Limb (tissue), 2 donors: ENCODE measurements around the gene SERGEF.

Source experiments
- DNase-seq, 2 donors: peaks; one replicate each; pipeline ENCODE4 v3.0.0-alpha.2; 2016; ENCODE audit errors: extremely low spot score in 2 of 2

The SERGEF gene

DNA sequence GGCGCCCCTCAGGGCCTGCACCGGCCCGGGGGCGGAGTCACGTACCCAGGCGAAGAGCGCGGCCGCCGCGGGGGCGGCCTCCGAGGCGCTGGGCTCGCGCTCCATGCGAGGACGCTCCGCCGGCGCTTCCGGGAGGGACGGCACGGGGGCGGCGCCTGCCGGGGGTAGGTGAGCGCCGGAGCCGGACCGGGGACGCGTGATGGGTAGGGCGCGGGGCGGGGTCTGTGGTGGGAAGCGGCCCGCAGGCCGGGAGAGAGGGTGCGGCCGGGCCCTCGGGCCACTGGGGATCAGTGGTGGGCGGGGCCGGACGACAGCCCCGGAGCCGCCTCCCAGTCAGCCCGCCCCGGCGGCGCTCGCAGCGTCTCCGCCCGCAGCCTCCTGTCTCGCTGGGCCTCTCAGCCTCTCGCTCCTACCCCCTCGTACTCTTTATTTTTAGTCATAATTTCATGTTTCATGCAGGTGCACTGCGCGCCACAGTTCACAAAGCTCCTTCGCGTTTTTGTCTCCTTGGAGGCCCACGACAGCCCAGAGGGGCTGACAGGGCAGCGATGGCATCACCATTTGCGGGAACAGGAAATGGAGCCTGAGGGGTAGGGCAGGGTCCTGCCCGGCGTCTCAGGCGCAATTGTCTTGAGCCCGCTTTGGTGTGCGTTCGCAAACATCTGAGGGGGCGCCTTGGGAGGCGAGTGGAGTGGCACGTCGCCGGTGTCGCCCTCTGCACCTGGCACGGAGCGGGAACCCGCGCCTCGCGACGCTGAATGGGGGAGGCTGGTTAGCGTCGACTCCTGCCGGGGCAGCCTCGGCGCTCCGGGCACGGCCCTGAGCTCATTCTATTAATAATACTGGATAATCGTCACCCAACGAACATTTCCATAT, at the start of gene SERGEF:
TSS of gene SERGEF (minus strand) at position 142 of the 876 bp plus-strand sequence. CDS start at position 105, 37 bp downstream.
- peak; percentile 73 to 88 for DNase-seq

GRCh38 chr11:18061351-18061750, 48.5 kb upstream of the SERGEF start:
- DNase-seq: no peak

- no peak for DNase-seq
These were observed 43.8 kb upstream of the SERGEF start for GRCh38 chr11:18056561-18057181.

DNA sequence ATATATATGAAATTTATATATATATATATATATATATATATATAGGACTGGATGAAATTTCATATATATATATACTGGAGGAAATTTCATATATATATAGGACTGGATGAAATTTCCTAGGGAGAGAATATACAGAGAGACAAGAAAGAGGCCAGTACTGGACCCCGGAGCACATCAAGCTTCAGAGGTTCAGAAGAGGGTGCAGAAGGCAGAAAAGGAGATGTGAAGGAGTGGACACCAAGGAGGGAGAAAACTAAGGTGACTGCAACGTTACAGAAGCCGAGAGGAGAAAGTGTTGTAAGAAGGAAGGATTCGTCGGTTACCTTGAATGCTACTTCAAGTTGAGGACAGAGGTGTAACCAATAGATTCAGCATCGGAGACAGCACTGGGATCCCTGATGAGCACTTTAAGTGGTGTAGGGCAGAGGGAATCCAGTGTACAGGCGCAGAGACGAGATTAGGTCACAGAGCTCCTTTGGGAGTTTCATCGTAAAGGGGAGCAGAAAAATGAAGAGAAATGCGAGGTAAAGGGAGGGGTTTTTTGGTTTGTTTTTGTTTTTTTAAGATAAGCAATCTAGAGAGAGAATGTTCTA, 41.8 kb upstream of the SERGEF start:
- DNase-seq: no peak

DNA sequence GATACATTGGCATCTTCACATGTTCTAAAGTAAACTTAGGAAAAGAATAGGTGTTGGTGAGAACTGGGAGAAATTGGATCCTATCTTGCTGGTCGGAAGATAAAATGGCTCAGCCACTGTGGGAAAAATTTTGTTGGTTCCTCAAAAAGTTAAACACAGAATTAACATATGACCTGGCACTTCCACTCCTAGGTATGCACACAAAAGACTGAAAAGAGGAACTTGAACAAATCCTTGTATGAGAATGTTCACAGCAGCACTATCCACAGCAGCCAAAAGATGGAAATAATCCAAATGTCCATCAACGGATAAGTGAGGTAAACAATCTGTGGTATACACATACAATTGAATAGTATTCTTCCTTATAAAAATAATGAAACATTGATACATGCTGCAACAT, 38.0 kb upstream of the SERGEF start:
- DNase-seq: no peak

DNA sequence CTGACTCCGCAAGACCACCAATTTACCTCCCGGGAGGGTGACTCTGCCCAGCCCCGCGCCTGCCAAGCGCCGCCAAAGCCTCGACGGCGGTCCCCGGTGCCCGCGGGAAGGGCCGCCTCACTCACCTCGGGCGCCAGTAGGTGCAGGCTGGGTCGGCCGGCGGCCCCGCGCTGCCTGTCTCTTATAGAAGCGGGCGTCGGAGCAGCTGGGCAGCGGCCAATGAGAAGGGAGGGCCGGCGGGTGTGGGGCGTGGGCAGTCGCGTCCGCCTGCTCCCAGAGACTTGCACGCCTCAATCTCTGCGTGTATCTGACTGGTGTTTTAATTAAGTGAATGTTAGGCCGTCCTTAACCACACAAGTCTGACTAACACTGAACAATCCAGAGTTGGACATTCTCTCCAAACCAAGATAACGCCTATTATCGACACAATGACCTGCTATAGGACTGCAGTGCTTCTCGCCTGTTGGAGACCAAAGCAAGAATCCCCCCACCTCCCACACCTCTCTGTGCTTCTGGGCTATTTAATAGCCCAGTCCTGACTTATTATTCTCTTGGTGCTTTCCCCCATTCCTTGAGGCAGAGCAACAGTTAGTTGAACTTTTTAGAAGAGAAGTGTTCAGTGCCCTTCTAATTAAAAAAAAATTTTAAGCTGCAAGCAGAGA, 33.4 kb upstream of the SERGEF start, which contains the start of gene TPH1:
TSS of gene TPH1 (minus strand) at position 154 of the 662 bp plus-strand sequence. CDS start 5,507 bp downstream, outside the sequence.
- peak; percentile 15 to 59 for DNase-seq

DNA sequence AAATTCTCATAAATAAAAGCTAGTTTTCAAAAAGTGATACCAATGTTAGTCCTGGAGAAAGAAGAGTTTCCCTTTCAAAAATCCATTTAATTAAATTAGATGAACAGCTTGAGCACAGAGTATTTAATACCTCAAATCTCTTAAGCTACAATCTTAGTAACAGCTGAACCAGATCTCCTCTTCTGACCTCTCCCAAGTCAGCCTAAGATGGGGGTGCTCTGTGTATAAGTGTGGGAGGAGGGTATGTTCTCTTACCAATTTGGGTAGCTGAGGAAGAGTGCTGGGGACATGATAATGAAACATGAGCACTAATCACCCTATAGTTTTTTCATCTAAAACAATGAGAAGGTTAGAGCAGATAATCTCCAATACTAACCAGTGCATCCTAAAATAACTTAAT, 23.6 kb upstream of the SERGEF start:
- no peak for DNase-seq

GRCh38 chr11:18027475-18027874, 14.6 kb upstream of the SERGEF start:
- DNase-seq: no peak

DNA sequence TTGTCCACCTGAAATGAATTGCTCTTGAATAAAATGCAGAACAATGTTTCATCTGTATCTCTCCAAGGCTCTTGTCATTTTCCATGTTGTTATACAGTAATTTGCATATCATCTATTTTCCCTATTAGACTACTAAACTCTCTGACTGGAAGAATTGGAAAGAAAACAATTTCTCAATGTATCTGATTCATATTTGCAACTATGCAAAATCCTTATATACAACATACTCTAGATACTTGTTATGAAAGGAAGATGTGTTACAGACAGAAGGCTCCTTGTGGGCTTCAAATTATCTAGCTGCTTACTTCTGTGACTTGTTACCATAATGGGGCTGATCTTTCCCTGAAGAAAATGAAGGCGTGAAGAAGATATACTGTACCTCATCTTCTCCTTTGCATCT, 9.6 kb upstream of the SERGEF start:
- DNase-seq: no peak

DNA sequence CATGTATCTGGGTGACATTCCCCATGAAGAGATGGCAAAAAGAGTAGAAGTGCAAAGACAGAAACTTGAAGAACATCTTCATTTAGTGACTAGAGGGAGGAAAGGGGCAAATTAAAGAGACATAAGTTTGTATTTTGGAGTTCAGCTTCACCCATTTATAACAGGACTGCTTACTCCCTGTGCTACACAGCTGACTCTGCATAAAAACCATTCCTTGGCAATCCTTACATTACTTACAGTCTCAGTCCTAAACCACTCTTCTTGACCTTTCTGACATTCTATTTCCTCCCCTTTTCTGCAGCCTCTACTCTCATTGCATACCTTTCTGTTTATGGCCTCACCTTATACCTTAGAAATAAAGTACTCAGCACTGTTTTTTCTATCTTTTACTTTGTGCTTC, 6.8 kb upstream of the SERGEF start:
- no peak for DNase-seq

GRCh38 chr11:18016789-18017188, 3.9 kb upstream of the SERGEF start:
- no peak for DNase-seq

- no peak for DNase-seq
These were observed 2.0 kb upstream of the SERGEF start for GRCh38 chr11:18014876-18015275.

DNA sequence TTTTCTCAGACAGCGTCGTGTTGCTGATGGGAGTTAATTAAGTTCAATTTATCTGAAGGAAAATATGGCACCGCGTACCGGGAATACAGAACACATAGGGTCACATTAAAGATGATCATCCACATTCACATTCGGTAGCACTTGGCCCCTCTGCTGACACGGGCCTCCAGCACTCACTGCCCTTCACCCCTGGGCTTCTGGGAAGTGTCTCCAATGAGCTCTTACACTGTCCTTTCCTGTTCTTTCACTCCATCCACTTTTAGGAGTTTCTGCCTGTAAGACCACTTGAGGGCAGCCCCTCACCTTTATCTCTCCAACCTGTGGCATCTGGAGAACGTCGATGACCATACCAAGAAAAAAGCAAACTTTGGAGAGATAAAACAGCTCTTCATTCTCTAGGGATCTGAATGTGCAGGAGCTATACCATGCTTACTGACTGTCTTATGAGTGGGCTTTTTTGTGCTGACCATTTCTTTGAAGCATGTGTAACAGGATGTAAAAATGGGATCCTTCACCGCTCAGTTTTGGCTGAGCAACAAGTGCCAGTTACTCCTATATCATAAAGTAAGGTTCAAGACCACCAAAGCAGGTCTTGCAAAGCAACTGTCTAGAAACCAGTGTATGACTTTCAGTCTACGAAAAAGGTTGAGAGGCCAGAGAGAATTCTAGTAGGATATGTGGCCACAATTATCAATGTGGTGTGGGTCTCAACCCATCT, 1.1 kb upstream of the SERGEF start:
- DNase-seq: no peak

- DNase-seq: no peak
These were observed 533 bp downstream of the SERGEF start for GRCh38 chr11:18012122-18012905.

- DNase-seq: no peak
These were observed 1.2 kb downstream of the SERGEF start for GRCh38 chr11:18011633-18012032.

DNA sequence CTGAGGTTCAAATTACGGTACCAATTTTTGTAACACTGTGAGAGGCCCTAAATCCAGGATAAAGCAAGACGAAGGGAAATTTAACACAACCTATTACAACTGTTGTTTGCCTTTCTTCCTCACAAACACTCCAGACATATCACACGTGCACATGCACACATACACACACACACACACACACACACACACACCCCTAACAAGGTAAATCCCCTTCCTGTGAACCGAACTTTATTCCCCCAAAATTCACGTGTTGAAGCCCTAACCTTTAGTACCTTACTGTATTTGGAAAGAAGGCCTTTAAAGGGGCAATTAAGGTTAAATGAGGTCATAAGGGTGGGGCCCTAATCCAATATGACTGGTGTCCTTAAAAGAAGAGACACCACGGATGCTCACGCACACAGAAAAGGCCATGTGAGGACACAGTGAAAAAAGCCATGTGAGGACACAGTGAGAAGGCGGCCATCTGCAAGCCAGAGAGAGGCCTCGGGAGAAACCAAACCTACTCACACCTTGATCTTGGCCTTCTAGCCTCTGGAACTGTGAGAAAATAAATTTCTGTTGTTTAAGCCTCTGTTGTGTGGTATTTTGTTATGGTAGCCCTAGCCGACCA, 1.8 kb downstream of the SERGEF start:
- DNase-seq: no peak

DNA sequence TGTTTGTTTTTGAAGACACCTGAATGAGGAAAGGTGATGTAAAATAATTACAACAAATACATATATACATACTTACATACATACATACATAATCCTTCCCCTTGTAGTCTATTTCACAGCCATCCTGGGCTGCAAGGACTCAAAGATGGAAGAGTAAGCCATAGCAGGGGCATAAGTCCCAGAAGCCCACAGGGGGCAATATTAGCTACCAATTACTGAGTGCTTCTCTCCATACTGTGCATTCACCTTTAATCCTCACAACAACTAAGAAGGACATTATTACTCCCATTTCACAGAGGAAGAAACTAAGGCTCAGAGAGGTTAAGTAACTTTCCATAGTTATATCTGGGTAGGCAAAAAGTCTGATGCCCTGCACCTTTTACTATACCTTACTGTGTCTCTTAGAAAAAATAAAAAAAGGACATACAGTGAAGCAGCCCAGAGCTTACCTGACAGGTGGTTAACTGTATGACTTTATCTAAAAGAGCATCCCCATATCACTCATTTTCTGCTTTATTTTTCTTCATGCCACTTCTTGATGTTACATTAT, 2.7 kb downstream of the SERGEF start:
- no peak for DNase-seq

- DNase-seq: no peak
These were observed 7.3 kb downstream of the SERGEF start for GRCh38 chr11:18005376-18006129.

DNA sequence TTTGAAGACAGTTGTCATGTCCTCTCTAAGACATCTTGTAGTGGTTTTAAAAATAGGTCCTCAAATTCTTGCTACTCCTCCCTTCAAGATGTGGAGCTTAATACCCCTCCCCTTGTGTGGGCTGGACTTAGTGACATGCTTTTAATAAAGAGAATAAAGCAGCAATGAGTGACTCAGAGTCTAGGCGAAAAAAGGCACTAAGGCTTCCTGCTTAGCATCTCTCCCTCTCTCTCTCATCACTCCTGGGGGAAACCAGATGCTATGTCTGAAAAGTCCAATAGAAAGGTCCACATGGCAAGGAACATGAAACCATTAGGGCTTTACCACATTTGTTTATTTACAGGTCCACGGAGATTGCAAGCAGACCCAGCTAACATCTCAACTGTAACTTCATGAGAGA, 11.7 kb downstream of the SERGEF start:
- DNase-seq: no peak
